Measurements from ENCODE around the gene KCNH1.

DNA sequence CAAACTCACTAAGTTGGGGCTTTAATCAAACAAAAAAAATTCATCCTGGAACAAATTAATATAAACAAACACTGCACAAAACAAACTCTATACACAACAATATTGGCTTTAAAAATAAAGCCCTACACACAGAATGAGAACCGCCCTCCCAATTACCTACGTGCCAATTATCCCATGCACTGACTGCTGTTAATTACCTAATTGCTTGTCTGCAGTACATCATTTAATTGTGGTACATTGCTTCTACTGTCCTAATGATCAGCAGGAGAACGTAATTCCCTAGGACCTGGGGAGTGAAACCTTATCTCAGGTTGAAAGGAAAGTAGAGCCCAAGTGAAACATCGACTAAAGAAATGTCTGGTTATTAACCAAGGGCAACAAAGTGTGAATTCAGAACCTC is 364.5 kb downstream of the KCNH1 start:
- TF ChIP-seq, protein P1, sequence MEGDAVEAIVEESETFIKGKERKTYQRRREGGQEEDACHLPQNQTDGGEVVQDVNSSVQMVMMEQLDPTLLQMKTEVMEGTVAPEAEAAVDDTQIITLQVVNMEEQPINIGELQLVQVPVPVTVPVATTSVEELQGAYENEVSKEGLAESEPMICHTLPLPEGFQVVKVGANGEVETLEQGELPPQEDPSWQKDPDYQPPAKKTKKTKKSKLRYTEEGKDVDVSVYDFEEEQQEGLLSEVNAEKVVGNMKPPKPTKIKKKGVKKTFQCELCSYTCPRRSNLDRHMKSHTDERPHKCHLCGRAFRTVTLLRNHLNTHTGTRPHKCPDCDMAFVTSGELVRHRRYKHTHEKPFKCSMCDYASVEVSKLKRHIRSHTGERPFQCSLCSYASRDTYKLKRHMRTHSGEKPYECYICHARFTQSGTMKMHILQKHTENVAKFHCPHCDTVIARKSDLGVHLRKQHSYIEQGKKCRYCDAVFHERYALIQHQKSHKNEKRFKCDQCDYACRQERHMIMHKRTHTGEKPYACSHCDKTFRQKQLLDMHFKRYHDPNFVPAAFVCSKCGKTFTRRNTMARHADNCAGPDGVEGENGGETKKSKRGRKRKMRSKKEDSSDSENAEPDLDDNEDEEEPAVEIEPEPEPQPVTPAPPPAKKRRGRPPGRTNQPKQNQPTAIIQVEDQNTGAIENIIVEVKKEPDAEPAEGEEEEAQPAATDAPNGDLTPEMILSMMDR (conservative IDR thresholded peaks at IDR 0.05; ENCODE audit: low read depth, low read length): no peak
- TF ChIP-seq EZH2 (IDR thresholded peaks at IDR 0.05; ENCODE audit: borderline replicate concordance, low read depth, low read length, poor library complexity, severe bottlenecking): no peak

All from A673 (cell line).